IMR-90 (cell line): ENCODE measurements around the gene RHEX. TPM values are rescaled to one million over a fixed set of nuclear protein-coding genes. Genes with fewer than 3 reads are reported as not detected.

Experiments
- ATAC-seq: fragments of 200-7000 bp; cut with Tn5 transposase; 2 replicates; pipeline ENCODE4 v1.9.1; 2020; ENCODE audit warnings: low read depth, mild to moderate bottlenecking, moderate library complexity
- BruUV-seq: library from RNA; stranded (reverse); fragments of 400-500 nt; replicated peaks from 2 replicates; lab custom pipeline; 2021; lab: Mats Ljungman, UMichigan
- CTCF ChIA-PET: fragments of 300-600 bp; formaldehyde crosslinking; extraction: SDS; loops from one replicate; lab custom pipeline; 2021; ENCODE audit warnings: antibody characterized with exemption; lab: Yijun Ruan, JAX
- POLR2A ChIA-PET: fragments of 300-600 bp; sonication (Branson Sonifier 250); formaldehyde crosslinking; loops from one replicate; lab custom pipeline; 2022; ENCODE audit warnings: antibody characterized with exemption; ENCODE audit not compliant: unreplicated experiment; lab: Charles Lee
- DNase-seq: peaks from one replicate; pipeline ENCODE4 v3.0.0; 2013
- H2AFZ ChIP-seq: replicated peaks from 2 replicates; pipeline ENCODE3; 2013; ENCODE audit warnings: low read length, mild to moderate bottlenecking; ENCODE audit not compliant: poor library complexity
- H2AK5ac ChIP-seq: 2 replicates; pipeline ENCODE4 v1.6.1; 2013; ENCODE audit warnings: low read depth, low read length, inconsistent platforms
- H2AK9ac ChIP-seq: replicated peaks from 2 replicates; pipeline ENCODE3; 2013; ENCODE audit warnings: mild to moderate bottlenecking, low read depth, low read length, moderate library complexity; ENCODE audit not compliant: poor library complexity
- H2BK120ac ChIP-seq: 2 replicates; pipeline ENCODE4 v1.6.1; 2013; ENCODE audit warnings: low read depth, low read length, inconsistent platforms
- H2BK15ac ChIP-seq: 3 replicates; pipeline ENCODE4 v1.6.1; 2013; ENCODE audit warnings: low read depth, low read length, inconsistent platforms
- H2BK20ac ChIP-seq: 2 replicates; pipeline ENCODE4 v1.6.1; 2013; ENCODE audit warnings: low read depth, mild to moderate bottlenecking, inconsistent platforms, low read length, moderate library complexity
- H2BK5ac ChIP-seq: 2 replicates; pipeline ENCODE4 v1.6.1; 2013; ENCODE audit warnings: mild to moderate bottlenecking, low read depth, low read length, inconsistent platforms; ENCODE audit not compliant: poor library complexity, severe bottlenecking
- H3K14ac ChIP-seq: replicated peaks from 2 replicates; pipeline ENCODE4 v1.6.1; 2013; ENCODE audit warnings: low read depth, low read length, inconsistent platforms
- H3K18ac ChIP-seq: 2 replicates; pipeline ENCODE4 v1.6.1; 2013; ENCODE audit warnings: low read depth, low read length, control low read depth
- H3K23ac ChIP-seq: 2 replicates; pipeline ENCODE4 v1.6.1; 2013; ENCODE audit warnings: low read depth, low read length, inconsistent platforms
- H3K27ac ChIP-seq: 2 replicates; pipeline ENCODE4 v1.5.1; 2013; ENCODE audit warnings: mild to moderate bottlenecking, control low read depth, low read length; ENCODE audit not compliant: insufficient read depth
- H3K27me3 ChIP-seq: 2 replicates; pipeline ENCODE4 v1.6.1; 2013; ENCODE audit warnings: low read length; ENCODE audit not compliant: control insufficient read depth, insufficient read depth
- H3K36me3 ChIP-seq: 2 replicates; pipeline ENCODE4 v1.6.1; 2013; ENCODE audit warnings: low read length, mixed read lengths; ENCODE audit not compliant: control insufficient read depth, insufficient read depth
- H3K4ac ChIP-seq: 2 replicates; pipeline ENCODE4 v1.6.1; 2013; ENCODE audit warnings: low read depth, low read length, inconsistent platforms
- H3K4me1 ChIP-seq: 2 replicates; pipeline ENCODE4 v1.6.1; 2013; ENCODE audit warnings: low read length, mixed read lengths; ENCODE audit not compliant: control insufficient read depth, insufficient read depth
- H3K4me2 ChIP-seq: 2 replicates; pipeline ENCODE4 v1.6.1; 2013; ENCODE audit warnings: low read depth, mild to moderate bottlenecking, control low read depth, low read length, moderate library complexity
- H3K4me3 ChIP-seq: 2 replicates; pipeline ENCODE4 v1.5.1; 2013; ENCODE audit warnings: low read depth, mild to moderate bottlenecking, control low read depth, low read length, moderate library complexity; ENCODE audit not compliant: insufficient read depth
- H3K56ac ChIP-seq: 2 replicates; pipeline ENCODE4 v1.6.1; 2013; ENCODE audit warnings: low read length, inconsistent platforms; ENCODE audit not compliant: insufficient read depth; ENCODE audit errors: extremely low read depth
- H3K79me1 ChIP-seq, 2 experiments: 2 replicates each; pipeline ENCODE4 v1.6.1; 2013; ENCODE audit warnings: low read length in 2 of 2, inconsistent platforms in 1 of 2, low read depth in 1 of 2
- H3K9ac ChIP-seq: 2 replicates; pipeline ENCODE4 v1.6.1; 2013; ENCODE audit warnings: low read depth, low read length, control low read depth
- H3K9me1 ChIP-seq: 2 replicates; pipeline ENCODE4 v1.6.1; 2013; ENCODE audit warnings: low read length, inconsistent platforms; ENCODE audit not compliant: insufficient read depth
- H3K9me3 ChIP-seq: 2 replicates; pipeline ENCODE4 v1.6.1; 2013; ENCODE audit warnings: low read length; ENCODE audit not compliant: control insufficient read depth, insufficient read depth
- H4K20me1 ChIP-seq: 2 replicates; pipeline ENCODE4 v1.6.1; 2013; ENCODE audit warnings: low read length, inconsistent platforms; ENCODE audit not compliant: insufficient read depth
- H4K5ac ChIP-seq: 2 replicates; pipeline ENCODE4 v1.6.1; 2013; ENCODE audit warnings: mild to moderate bottlenecking, low read depth, low read length, control low read depth
- H4K8ac ChIP-seq, 2 experiments: 2 replicates each; pipeline ENCODE4 v1.6.1; 2013; ENCODE audit warnings: low read depth in 2 of 2, low read length in 2 of 2, control low read depth in 1 of 2, inconsistent platforms in 1 of 2
- H4K91ac ChIP-seq: 2 replicates; pipeline ENCODE4 v1.6.1; 2013; ENCODE audit warnings: low read depth, low read length, inconsistent platforms; ENCODE audit not compliant: insufficient read depth
- CEBPB ChIP-seq: IDR thresholded peaks from 2 replicates; pipeline ENCODE4 v1.6.1; 2012; ENCODE audit warnings: low read depth, low read length, improper control_type of control experiment
- CHD1 ChIP-seq: IDR thresholded peaks from 2 replicates; pipeline ENCODE4 v1.6.1; 2012; ENCODE audit warnings: low read depth, low read length, improper control_type of control experiment
- CTCF ChIP-seq: conservative IDR thresholded peaks from 2 replicates; pipeline ENCODE4 v1.5.1; 2012; ENCODE audit warnings: mild to moderate bottlenecking, low read depth, low read length, improper control_type of control experiment
- FOS ChIP-seq: fragments of 150-350 bp; IDR thresholded peaks from 2 replicates; pipeline ENCODE4 v1.6.1; 2016; ENCODE audit warnings: low read depth, low read length
- MAZ ChIP-seq: IDR thresholded peaks from 2 replicates; pipeline ENCODE4 v1.6.1; 2012; ENCODE audit warnings: low read depth, mild to moderate bottlenecking, low read length, improper control_type of control experiment, moderate library complexity, borderline replicate concordance
- RAD21 ChIP-seq: IDR thresholded peaks from 2 replicates; pipeline ENCODE4 v1.6.1; 2012; ENCODE audit warnings: low read length, improper control_type of control experiment
- SMC3 ChIP-seq: fragments of 150-350 bp; IDR thresholded peaks from 2 replicates; pipeline ENCODE4 v1.6.1; 2016; ENCODE audit warnings: low read depth, mild to moderate bottlenecking, antibody characterized with exemption, low read length, moderate library complexity
- USF2 ChIP-seq: fragments of 150-350 bp; IDR thresholded peaks from 2 replicates; pipeline ENCODE4 v1.6.1; 2017; ENCODE audit warnings: mild to moderate bottlenecking, antibody characterized with exemption, low read length, low read depth
- WGBS, 2 experiments: methylation state at CpG; one replicate each; pipeline versions ENCODE4 v1.1.5 to v1.1.7; 2013; ENCODE audit warnings: missing lambda C conversion rate in 2 of 2; ENCODE audit not compliant: insufficient read length in 1 of 2; ENCODE audit errors: extremely low coverage in 2 of 2; 5-methylcytosine and 5-hydroxymethylcytosine counted together
- dilution Hi-C: fragments of 300-500 bp; cut with HindIII; formaldehyde crosslinking; loops from one replicate; pipeline ENCODE4 v1.14.3; 2018; ENCODE audit warnings: low sequenced_read_pairs; ENCODE audit not compliant: unreplicated experiment
- in situ Hi-C: fragments of 300-500 bp; cut with MboI; formaldehyde crosslinking; loops from 3 replicates; pipeline ENCODE4 v1.14.3; 2019; ENCODE audit warnings: low sequenced_read_pairs, inconsistent platforms, mixed read lengths
- intact Hi-C: fragments of 100-400 bp; cut with micrococcal nuclease; formaldehyde crosslinking; loops from 2 replicates; pipeline ENCODE4 v1.10.0; 2022
- polyA plus RNA-seq, 3 experiments: library from polyadenylated mRNA; depleted of rRNA; stranded (reverse); fragments of >200 nt; gene quantifications; 2 replicates each; pipeline ENCODE4 v1.2.3, GENCODE V29; 2012; ENCODE audit warnings: low replicate concordance in 1 of 3
- total RNA-seq: library from RNA; depleted of rRNA; stranded (reverse); fragments of >200 nt; gene quantifications from 2 replicates; pipeline ENCODE4 v1.2.3, GENCODE V29; 2012

The RHEX gene
- total and polyA plus RNA-seq, 2 of the 4 experiments (the other 2 are of a cell fraction) = not detected

GRCh38 chr1:206114692-206115640 lies 62.0 kb downstream of the RHEX start:
- Histone ChIP-seq H3K4me2 (no peak overlapping the region), H2BK5ac (no peak overlapping the region), H2BK20ac (no peak overlapping the region), H3K14ac (no peak overlapping the region), H2BK120ac (no peak overlapping the region), H3K9me3 (no peaks in the 10 kb centered on the region), H3K4me3 (no peak overlapping the region), H2AK9ac (no peak overlapping the region), H3K9ac (no peak overlapping the region), H4K5ac (no peak overlapping the region), H3K27ac (no peak overlapping the region), H4K20me1 (no peaks in the 10 kb centered on the region), H3K18ac (no peak overlapping the region), H3K79me1 (no peaks in the 10 kb centered on the region), H3K23ac (no peak overlapping the region), H2AFZ (no peak overlapping the region), H3K9me1 (no peaks in the 10 kb centered on the region), H4K91ac (no peak overlapping the region), H3K36me3 (no peaks in the 10 kb centered on the region), H3K27me3 (peaks cover 59% of the 10 kb centered on the region), H2BK15ac (no peak overlapping the region), H2AK5ac (no peak overlapping the region), H3K4ac (no peak overlapping the region), H4K8ac (no peak overlapping the region), H3K4me1 (no peaks in the 10 kb centered on the region; the same call in 1 of the 2 replicates), H3K56ac (no peak overlapping the region)
- in situ Hi-C loops (loop anchor here (25.0 kb wide), 1 partner anchor 453 kb away; no protein-coding TSS in a partner anchor), dilution Hi-C loops (no loop called here), intact Hi-C loops (no loop called here)
- ChIA-PET POLR2A (no interaction called here), CTCF (no interaction called here)
- no CpG with 5 or more reads among the region's 6 CpGs for WGBS, 2 experiments
- no peak for ATAC-seq
- no peak for DNase-seq
- BruUV-seq = no TSS peak
- TF ChIP-seq USF2 = no peak
- TF ChIP-seq CTCF = no peak
- TF ChIP-seq MAZ = no peak
- no peak for TF ChIP-seq FOS
- no peak for TF ChIP-seq RAD21
- no peak for TF ChIP-seq SMC3
- TF ChIP-seq CEBPB = no peak
- no peak for TF ChIP-seq CHD1
